ENCODE measurements around the gene AHDC1.

DNA sequence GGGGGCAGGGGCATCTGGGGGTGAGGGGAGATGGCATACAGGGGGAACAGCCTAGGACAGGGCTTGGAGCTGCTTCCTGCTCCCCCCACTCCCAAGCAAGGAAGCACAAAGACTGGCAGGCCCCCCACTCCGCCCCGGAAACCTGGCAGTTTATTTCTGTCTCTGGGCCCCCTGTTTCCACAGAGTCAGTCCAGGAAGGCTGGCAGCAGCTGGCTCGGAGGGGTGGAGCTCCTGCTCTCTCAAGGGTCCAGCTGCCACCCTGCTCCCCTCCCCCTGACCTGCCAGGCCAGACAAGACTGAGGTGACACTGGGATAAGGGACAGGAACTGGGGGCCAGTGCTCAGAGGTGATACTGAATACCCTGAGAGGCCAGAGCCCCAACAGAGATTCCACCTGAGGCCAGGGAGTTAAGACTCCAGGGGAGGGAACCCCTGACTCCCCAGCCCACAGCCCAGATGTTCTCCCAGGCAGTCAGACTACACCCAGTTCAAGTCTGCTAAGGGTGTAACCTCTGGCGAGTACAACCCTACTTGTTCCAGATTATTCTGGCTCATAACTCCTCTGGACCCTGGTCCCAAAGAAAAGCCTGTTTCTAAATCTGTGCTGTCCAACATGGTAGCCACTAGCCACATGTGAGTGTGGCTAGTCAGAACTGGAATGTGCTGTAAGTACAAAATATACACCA lies 26.3 kb downstream of the AHDC1 start:
- TF ChIP-seq, protein P1, sequence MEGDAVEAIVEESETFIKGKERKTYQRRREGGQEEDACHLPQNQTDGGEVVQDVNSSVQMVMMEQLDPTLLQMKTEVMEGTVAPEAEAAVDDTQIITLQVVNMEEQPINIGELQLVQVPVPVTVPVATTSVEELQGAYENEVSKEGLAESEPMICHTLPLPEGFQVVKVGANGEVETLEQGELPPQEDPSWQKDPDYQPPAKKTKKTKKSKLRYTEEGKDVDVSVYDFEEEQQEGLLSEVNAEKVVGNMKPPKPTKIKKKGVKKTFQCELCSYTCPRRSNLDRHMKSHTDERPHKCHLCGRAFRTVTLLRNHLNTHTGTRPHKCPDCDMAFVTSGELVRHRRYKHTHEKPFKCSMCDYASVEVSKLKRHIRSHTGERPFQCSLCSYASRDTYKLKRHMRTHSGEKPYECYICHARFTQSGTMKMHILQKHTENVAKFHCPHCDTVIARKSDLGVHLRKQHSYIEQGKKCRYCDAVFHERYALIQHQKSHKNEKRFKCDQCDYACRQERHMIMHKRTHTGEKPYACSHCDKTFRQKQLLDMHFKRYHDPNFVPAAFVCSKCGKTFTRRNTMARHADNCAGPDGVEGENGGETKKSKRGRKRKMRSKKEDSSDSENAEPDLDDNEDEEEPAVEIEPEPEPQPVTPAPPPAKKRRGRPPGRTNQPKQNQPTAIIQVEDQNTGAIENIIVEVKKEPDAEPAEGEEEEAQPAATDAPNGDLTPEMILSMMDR (IDR thresholded peaks at IDR 0.05; ENCODE audit: low read length): no peak
- TF ChIP-seq EZH2 (optimal IDR thresholded peaks at IDR 0.05; ENCODE audit: low read depth, low read length) (no peak), EZH2phosphoT487 (IDR thresholded peaks at IDR 0.05; ENCODE audit: low read length) (no peak)

Measured in MM.1S (cell line).